ENCODE results near the gene ADRA1B.

- no peak for TF ChIP-seq POLR2A (IDR thresholded peaks at IDR 0.05; ENCODE audit: low read length)
- TF ChIP-seq GATA1 (IDR thresholded peaks at IDR 0.05; ENCODE audit: low read depth, low read length), result no peak
These were observed 85.2 kb downstream of the ADRA1B start for GRCh38 chr5:160001457-160001856.
